IMR-90 (cell line): Measurements from ENCODE around the gene MGLL. TPM values are rescaled to one million over a fixed set of nuclear protein-coding genes. Genes with fewer than 3 reads are reported as not detected.

Experiments used
- ATAC-seq: fragments of 200-7000 bp; cut with Tn5 transposase; 2 replicates; pipeline ENCODE4 v1.9.1; 2020; ENCODE audit warnings: low read depth, mild to moderate bottlenecking, moderate library complexity
- BruUV-seq: library from RNA; stranded (reverse); fragments of 400-500 nt; replicated peaks from 2 replicates; lab custom pipeline; 2021; lab: Mats Ljungman, UMichigan
- CTCF ChIA-PET: fragments of 300-600 bp; formaldehyde crosslinking; extraction: SDS; loops from one replicate; lab custom pipeline; 2021; ENCODE audit warnings: antibody characterized with exemption; lab: Yijun Ruan, JAX
- POLR2A ChIA-PET: fragments of 300-600 bp; sonication (Branson Sonifier 250); formaldehyde crosslinking; loops from one replicate; lab custom pipeline; 2022; ENCODE audit warnings: antibody characterized with exemption; ENCODE audit not compliant: unreplicated experiment; lab: Charles Lee
- DNase-seq: peaks from one replicate; pipeline ENCODE4 v3.0.0; 2013
- H2AFZ ChIP-seq: replicated peaks from 2 replicates; pipeline ENCODE3; 2013; ENCODE audit warnings: low read length, mild to moderate bottlenecking; ENCODE audit not compliant: poor library complexity
- H2AK5ac ChIP-seq: 2 replicates; pipeline ENCODE4 v1.6.1; 2013; ENCODE audit warnings: low read depth, low read length, inconsistent platforms
- H2AK9ac ChIP-seq: replicated peaks from 2 replicates; pipeline ENCODE3; 2013; ENCODE audit warnings: mild to moderate bottlenecking, low read depth, low read length, moderate library complexity; ENCODE audit not compliant: poor library complexity
- H2BK120ac ChIP-seq: 2 replicates; pipeline ENCODE4 v1.6.1; 2013; ENCODE audit warnings: low read depth, low read length, inconsistent platforms
- H2BK15ac ChIP-seq: 3 replicates; pipeline ENCODE4 v1.6.1; 2013; ENCODE audit warnings: low read depth, low read length, inconsistent platforms
- H2BK20ac ChIP-seq: 2 replicates; pipeline ENCODE4 v1.6.1; 2013; ENCODE audit warnings: low read depth, mild to moderate bottlenecking, inconsistent platforms, low read length, moderate library complexity
- H2BK5ac ChIP-seq: 2 replicates; pipeline ENCODE4 v1.6.1; 2013; ENCODE audit warnings: mild to moderate bottlenecking, low read depth, low read length, inconsistent platforms; ENCODE audit not compliant: poor library complexity, severe bottlenecking
- H3K14ac ChIP-seq: replicated peaks from 2 replicates; pipeline ENCODE4 v1.6.1; 2013; ENCODE audit warnings: low read depth, low read length, inconsistent platforms
- H3K18ac ChIP-seq: 2 replicates; pipeline ENCODE4 v1.6.1; 2013; ENCODE audit warnings: low read depth, low read length, control low read depth
- H3K23ac ChIP-seq: 2 replicates; pipeline ENCODE4 v1.6.1; 2013; ENCODE audit warnings: low read depth, low read length, inconsistent platforms
- H3K27ac ChIP-seq: 2 replicates; pipeline ENCODE4 v1.5.1; 2013; ENCODE audit warnings: mild to moderate bottlenecking, control low read depth, low read length; ENCODE audit not compliant: insufficient read depth
- H3K27me3 ChIP-seq: 2 replicates; pipeline ENCODE4 v1.6.1; 2013; ENCODE audit warnings: low read length; ENCODE audit not compliant: control insufficient read depth, insufficient read depth
- H3K36me3 ChIP-seq: 2 replicates; pipeline ENCODE4 v1.6.1; 2013; ENCODE audit warnings: low read length, mixed read lengths; ENCODE audit not compliant: control insufficient read depth, insufficient read depth
- H3K4ac ChIP-seq: 2 replicates; pipeline ENCODE4 v1.6.1; 2013; ENCODE audit warnings: low read depth, low read length, inconsistent platforms
- H3K4me1 ChIP-seq: 2 replicates; pipeline ENCODE4 v1.6.1; 2013; ENCODE audit warnings: low read length, mixed read lengths; ENCODE audit not compliant: control insufficient read depth, insufficient read depth
- H3K4me2 ChIP-seq: 2 replicates; pipeline ENCODE4 v1.6.1; 2013; ENCODE audit warnings: low read depth, mild to moderate bottlenecking, control low read depth, low read length, moderate library complexity
- H3K4me3 ChIP-seq: 2 replicates; pipeline ENCODE4 v1.5.1; 2013; ENCODE audit warnings: low read depth, mild to moderate bottlenecking, control low read depth, low read length, moderate library complexity; ENCODE audit not compliant: insufficient read depth
- H3K56ac ChIP-seq: 2 replicates; pipeline ENCODE4 v1.6.1; 2013; ENCODE audit warnings: low read length, inconsistent platforms; ENCODE audit not compliant: insufficient read depth; ENCODE audit errors: extremely low read depth
- H3K79me1 ChIP-seq, 2 experiments: 2 replicates each; pipeline ENCODE4 v1.6.1; 2013; ENCODE audit warnings: low read length in 2 of 2, inconsistent platforms in 1 of 2, low read depth in 1 of 2
- H3K9ac ChIP-seq: 2 replicates; pipeline ENCODE4 v1.6.1; 2013; ENCODE audit warnings: low read depth, low read length, control low read depth
- H3K9me1 ChIP-seq: 2 replicates; pipeline ENCODE4 v1.6.1; 2013; ENCODE audit warnings: low read length, inconsistent platforms; ENCODE audit not compliant: insufficient read depth
- H3K9me3 ChIP-seq: 2 replicates; pipeline ENCODE4 v1.6.1; 2013; ENCODE audit warnings: low read length; ENCODE audit not compliant: control insufficient read depth, insufficient read depth
- H4K20me1 ChIP-seq: 2 replicates; pipeline ENCODE4 v1.6.1; 2013; ENCODE audit warnings: low read length, inconsistent platforms; ENCODE audit not compliant: insufficient read depth
- H4K5ac ChIP-seq: 2 replicates; pipeline ENCODE4 v1.6.1; 2013; ENCODE audit warnings: mild to moderate bottlenecking, low read depth, low read length, control low read depth
- H4K8ac ChIP-seq, 2 experiments: 2 replicates each; pipeline ENCODE4 v1.6.1; 2013; ENCODE audit warnings: low read depth in 2 of 2, low read length in 2 of 2, control low read depth in 1 of 2, inconsistent platforms in 1 of 2
- H4K91ac ChIP-seq: 2 replicates; pipeline ENCODE4 v1.6.1; 2013; ENCODE audit warnings: low read depth, low read length, inconsistent platforms; ENCODE audit not compliant: insufficient read depth
- MXI1 ChIP-seq: IDR thresholded peaks from 2 replicates; pipeline ENCODE4 v1.6.1; 2012; ENCODE audit warnings: low read depth, mild to moderate bottlenecking, low read length, moderate library complexity, borderline replicate concordance
- WGBS, 2 experiments: methylation state at CpG; one replicate each; pipeline versions ENCODE4 v1.1.5 to v1.1.7; 2013; ENCODE audit warnings: missing lambda C conversion rate in 2 of 2; ENCODE audit not compliant: insufficient read length in 1 of 2; ENCODE audit errors: extremely low coverage in 2 of 2; 5-methylcytosine and 5-hydroxymethylcytosine counted together
- dilution Hi-C: fragments of 300-500 bp; cut with HindIII; formaldehyde crosslinking; loops from one replicate; pipeline ENCODE4 v1.14.3; 2018; ENCODE audit warnings: low sequenced_read_pairs; ENCODE audit not compliant: unreplicated experiment
- in situ Hi-C: fragments of 300-500 bp; cut with MboI; formaldehyde crosslinking; loops from 3 replicates; pipeline ENCODE4 v1.14.3; 2019; ENCODE audit warnings: low sequenced_read_pairs, inconsistent platforms, mixed read lengths
- intact Hi-C: fragments of 100-400 bp; cut with micrococcal nuclease; formaldehyde crosslinking; loops from 2 replicates; pipeline ENCODE4 v1.10.0; 2022
- polyA plus RNA-seq, 3 experiments: library from polyadenylated mRNA; depleted of rRNA; stranded (reverse); fragments of >200 nt; gene quantifications; 2 replicates each; pipeline ENCODE4 v1.2.3, GENCODE V29; 2012; ENCODE audit warnings: low replicate concordance in 1 of 3
- total RNA-seq: library from RNA; depleted of rRNA; stranded (reverse); fragments of >200 nt; gene quantifications from 2 replicates; pipeline ENCODE4 v1.2.3, GENCODE V29; 2012

Gene MGLL
- total and polyA plus RNA-seq, 2 of the 4 experiments (the other 2 are of a cell fraction), result 23.7 to 60.6 TPM

DNA sequence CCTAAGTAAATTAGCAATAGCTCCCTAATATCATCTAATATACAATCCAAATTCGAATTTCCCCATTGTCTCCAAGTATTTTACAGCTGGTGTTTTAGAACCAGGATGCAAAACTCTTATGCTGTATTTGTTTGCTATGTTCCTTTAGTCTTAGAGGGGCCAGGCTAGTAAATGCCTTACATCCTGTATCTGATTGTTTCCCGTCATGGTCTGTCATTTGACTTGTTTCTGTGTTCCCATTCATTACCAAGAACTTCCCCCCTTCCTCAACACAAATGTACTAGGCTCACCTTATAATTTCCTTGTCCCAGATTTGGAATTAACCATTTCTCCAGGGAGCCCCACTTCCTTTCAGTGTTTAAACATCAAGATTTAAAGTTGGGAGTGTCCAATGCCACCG is 95.4 kb downstream of the MGLL start:
- no TSS peak for BruUV-seq
- Histone ChIP-seq H2BK20ac (no peak overlapping the region), H2BK15ac (no peak overlapping the region), H3K27ac (no peak overlapping the region), H3K4me2 (no peak overlapping the region), H3K14ac (no peak overlapping the region), H3K4me3 (no peak overlapping the region), H3K36me3 (no peaks in the 10 kb centered on the region; the same call in none of the 2 replicates), H3K4me1 (peaks cover 10% of the 10 kb centered on the region), H2AK5ac (no peak overlapping the region), H4K5ac (no peak overlapping the region), H2AK9ac (no peak overlapping the region), H4K8ac (no peak overlapping the region), H3K56ac (no peak overlapping the region), H3K18ac (no peak overlapping the region), H2AFZ (no peak overlapping the region), H4K91ac (no peak overlapping the region), H3K79me1 (peaks cover 18 to 50% of the 10 kb centered on the region in 2 experiments; a peak in 2 of 4 replicates), H4K20me1 (no peaks in the 10 kb centered on the region), H3K23ac (no peak overlapping the region), H3K27me3 (no peaks in the 10 kb centered on the region), H2BK5ac (no peak overlapping the region), H2BK120ac (no peak overlapping the region), H3K9me1 (peaks cover 14% of the 10 kb centered on the region), H3K9ac (no peak overlapping the region), H3K4ac (no peak overlapping the region), H3K9me3 (no peaks in the 10 kb centered on the region)
- dilution Hi-C loops (no loop called here), in situ Hi-C loops (no loop called here), intact Hi-C loops (no loop called here)
- ATAC-seq (no peak), DNase-seq (no peak)
- POLR2A ChIA-PET, result no interaction called here
- WGBS, 2 experiments, result no CpG with 5 or more reads among the region's 3 CpGs
- CTCF ChIA-PET, result no interaction called here
- TF ChIP-seq MXI1, result no peak
